HG02981 (cell line): ENCODE measurements around the gene PITRM1.

Experiments
- ATAC-seq: cut with Tn5 transposase; IDR thresholded peaks from one replicate; pipeline ENCODE4 v1.9.1; 2021; ENCODE audit warnings: mild to moderate bottlenecking, moderate library complexity; ENCODE audit not compliant: unreplicated experiment

The PITRM1 gene

DNA sequence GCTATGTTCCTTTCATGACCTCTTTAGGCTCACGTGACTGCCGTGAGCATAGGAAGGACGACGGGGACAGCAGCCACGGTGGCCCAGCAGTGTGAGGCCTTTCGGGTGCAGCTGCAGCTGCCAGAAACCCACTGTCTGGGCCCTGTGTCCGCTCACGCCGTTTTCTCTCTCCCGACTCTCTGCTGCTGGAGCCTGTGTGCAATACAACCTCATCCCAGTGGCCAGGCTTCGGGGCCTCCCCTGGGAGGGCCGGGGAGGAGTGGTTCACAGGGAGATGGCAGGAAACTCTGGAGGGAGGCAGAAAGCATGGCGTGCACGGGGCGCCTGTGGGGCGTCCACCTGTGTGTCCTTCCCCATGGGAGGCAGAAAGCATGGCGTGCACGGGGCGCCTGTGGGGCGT, 66.7 kb downstream of the PITRM1 start:
- no peak for ATAC-seq

GRCh38 chr10:3105166-3105565, 67.4 kb downstream of the PITRM1 start:
- ATAC-seq, result no peak

GRCh38 chr10:3104251-3104918, 68.2 kb downstream of the PITRM1 start:
- no peak for ATAC-seq

- ATAC-seq, result no peak
Measured at GRCh38 chr10:3103646-3104045, 68.9 kb downstream of the PITRM1 start.

GRCh38 chr10:3102720-3103427, 69.7 kb downstream of the PITRM1 start:
- no peak for ATAC-seq

DNA sequence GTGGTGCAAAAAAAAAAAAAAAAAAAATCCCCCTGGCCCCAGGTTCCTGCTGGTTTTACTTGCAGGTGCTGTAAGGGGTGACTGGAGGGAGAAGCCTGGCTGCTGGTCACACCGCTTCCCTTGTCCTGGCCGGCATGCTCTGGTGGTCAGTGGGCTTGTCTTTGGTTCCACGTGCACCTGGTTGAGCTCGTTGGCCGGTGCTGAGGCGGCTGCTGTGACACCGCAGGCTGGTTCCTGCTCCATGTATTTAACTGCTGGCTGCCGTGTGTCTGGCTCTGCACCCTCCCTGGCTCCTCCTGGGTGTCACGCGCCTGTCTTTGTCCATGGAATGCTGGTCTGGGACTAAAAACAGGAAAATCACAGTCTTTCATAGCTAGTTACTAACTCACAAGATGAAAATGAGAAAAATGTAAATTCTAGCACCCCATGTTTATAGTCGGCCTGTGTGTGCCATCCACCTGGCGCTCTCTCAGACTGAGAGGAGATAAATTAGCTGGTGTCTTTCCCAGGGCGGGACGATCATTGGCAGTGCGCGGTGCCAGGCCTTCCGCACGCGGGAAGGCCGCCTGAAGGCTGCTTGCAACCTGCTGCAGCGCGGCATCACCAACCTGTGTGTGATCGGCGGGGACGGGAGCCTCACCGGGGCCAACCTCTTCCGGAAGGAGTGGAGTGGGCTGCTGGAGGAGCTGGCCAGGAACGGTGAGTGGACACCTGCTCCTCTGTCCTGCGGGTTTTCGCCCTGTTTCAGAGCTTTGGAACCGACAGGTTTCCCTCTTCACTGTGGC, 71.5 kb downstream of the PITRM1 start:
- no peak for ATAC-seq

- no peak for ATAC-seq
Measured at GRCh38 chr10:3100093-3100792, 72.3 kb downstream of the PITRM1 start.

- no peak for ATAC-seq
Measured at GRCh38 chr10:3099291-3100092, 73.1 kb downstream of the PITRM1 start.

GRCh38 chr10:3098689-3099088, 73.9 kb downstream of the PITRM1 start:
- ATAC-seq, result no peak

DNA sequence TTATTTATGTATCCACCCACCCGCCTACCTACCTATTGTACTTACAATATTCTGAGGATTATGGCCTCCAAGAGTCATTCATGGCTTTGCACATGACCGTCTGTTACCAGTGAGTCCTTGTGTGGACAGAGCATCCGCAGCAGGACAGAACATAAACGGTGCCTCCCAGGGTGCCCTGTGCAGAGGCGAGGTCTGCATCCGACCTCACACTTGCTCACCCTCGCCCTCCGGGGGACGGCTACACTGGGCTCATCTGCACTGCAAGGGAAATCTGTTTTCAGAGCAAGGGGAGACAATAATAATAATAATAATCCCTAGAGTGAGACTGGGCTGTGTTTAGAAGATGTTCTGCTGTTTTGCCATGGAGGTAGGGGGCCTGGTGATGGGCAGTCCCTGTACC, 75.4 kb downstream of the PITRM1 start:
- no peak for ATAC-seq

DNA sequence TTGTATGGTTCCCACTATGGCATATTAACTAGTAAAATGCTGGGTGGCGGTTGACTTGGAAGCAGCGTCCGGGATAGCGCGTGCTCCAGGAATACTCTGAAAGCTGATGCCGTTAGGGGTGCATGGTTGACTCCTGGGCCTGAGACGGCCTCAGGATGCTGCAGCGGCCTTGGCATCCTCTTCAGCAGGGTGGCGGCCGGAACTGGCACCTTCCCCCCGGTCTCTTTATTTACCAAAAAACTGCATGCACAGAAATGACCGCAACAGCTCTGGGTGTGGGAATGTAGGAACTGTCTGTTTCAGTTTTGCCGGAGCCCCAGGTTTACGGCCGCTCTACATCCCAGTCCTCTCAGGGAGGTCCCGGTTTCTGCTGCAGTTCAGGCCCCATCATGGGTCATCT, 76.4 kb downstream of the PITRM1 start:
- ATAC-seq, result no peak

GRCh38 chr10:3095373-3096139, 77.0 kb downstream of the PITRM1 start:
- ATAC-seq, result peak; percentile 87

- ATAC-seq, result no peak
Measured at GRCh38 chr10:3094609-3095036, 78.0 kb downstream of the PITRM1 start.

GRCh38 chr10:3093996-3094395, 78.6 kb downstream of the PITRM1 start:
- no peak for ATAC-seq

- ATAC-seq, result no peak
Measured at GRCh38 chr10:3091921-3092320, 80.7 kb downstream of the PITRM1 start.

DNA sequence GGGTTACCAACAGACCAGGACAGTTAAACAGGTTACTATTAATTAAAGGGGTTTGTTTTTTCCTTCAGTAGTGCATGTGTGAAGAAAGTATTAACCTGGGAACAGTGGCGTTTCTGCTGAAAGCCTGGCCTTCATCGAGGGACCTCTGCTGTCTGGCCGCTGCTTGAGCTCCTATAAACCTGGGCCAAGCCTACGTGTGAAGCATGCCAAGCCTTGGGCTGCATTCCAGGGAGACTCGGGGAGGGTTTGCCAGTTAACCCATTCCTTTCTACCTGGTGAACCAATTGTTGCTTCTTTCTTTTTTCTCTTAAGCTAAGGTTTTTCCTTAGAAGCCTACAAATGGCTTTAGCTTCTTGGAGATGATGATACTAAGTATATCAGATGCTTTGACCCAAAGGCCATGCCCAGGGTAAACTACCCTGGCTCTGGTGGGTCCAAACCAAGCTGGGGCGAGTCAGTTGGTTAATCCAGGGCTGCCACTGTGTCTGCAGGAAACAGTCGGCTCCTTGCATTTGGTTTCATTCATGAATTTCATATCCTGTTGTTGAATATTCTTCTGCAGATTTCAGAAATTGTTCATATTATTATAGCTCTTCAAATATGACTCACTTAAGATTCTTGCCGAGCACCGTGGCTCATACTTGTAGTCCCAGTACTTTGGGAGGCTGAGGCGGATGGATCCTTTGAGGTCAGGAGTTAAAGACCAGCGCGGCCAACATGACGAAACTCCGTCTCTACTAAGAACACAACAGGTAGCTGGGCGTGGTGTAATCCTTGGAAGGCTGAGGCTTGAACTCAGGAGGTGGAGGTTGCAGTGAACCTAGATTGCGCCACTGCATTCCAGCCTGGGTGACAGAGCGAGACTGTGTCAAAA, 81.4 kb downstream of the PITRM1 start:
- no peak for ATAC-seq

- ATAC-seq, result no peak
Measured at GRCh38 chr10:3090388-3090787, 82.2 kb downstream of the PITRM1 start.
